ENCODE data around the gene DGLUCY.

DNA sequence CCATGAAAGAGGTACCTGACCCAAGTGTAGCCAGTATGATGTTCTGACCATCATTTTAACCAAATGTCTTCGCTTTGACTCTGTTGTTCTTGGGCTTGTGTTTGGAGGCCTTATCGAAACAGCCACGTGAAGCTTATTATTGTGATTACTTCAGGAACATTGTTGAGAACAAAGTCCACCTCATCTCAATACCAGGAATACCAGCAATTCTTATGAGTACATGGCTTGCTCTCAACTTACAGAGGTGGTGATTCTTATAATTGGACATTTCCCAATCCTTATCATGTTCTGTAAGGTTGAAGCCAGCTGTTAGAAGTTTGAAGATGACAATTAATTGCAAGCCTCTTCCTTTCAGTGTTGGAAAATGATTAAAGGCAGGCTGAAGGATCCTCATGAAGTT is 31.6 kb upstream of the DGLUCY start:
- TF ChIP-seq, protein P1, sequence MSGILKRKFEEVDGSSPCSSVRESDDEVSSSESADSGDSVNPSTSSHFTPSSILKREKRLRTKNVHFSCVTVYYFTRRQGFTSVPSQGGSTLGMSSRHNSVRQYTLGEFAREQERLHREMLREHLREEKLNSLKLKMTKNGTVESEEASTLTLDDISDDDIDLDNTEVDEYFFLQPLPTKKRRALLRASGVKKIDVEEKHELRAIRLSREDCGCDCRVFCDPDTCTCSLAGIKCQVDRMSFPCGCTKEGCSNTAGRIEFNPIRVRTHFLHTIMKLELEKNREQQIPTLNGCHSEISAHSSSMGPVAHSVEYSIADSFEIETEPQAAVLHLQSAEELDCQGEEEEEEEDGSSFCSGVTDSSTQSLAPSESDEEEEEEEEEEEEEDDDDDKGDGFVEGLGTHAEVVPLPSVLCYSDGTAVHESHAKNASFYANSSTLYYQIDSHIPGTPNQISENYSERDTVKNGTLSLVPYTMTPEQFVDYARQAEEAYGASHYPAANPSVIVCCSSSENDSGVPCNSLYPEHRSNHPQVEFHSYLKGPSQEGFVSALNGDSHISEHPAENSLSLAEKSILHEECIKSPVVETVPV (CRISPR knock-in tag; IDR thresholded peaks at IDR 0.05): no peak
- TF ChIP-seq TCF4 (CRISPR knock-in tag; IDR thresholded peaks at IDR 0.05; ENCODE audit: borderline replicate concordance) (no peak), ZFP3 (CRISPR knock-in tag; IDR thresholded peaks at IDR 0.05) (no peak), CSDC2 (CRISPR knock-in tag; IDR thresholded peaks at IDR 0.05) (no peak), ZNF8 (CRISPR knock-in tag; IDR thresholded peaks at IDR 0.05) (no peak)
- TF ChIP-seq, protein P2, sequence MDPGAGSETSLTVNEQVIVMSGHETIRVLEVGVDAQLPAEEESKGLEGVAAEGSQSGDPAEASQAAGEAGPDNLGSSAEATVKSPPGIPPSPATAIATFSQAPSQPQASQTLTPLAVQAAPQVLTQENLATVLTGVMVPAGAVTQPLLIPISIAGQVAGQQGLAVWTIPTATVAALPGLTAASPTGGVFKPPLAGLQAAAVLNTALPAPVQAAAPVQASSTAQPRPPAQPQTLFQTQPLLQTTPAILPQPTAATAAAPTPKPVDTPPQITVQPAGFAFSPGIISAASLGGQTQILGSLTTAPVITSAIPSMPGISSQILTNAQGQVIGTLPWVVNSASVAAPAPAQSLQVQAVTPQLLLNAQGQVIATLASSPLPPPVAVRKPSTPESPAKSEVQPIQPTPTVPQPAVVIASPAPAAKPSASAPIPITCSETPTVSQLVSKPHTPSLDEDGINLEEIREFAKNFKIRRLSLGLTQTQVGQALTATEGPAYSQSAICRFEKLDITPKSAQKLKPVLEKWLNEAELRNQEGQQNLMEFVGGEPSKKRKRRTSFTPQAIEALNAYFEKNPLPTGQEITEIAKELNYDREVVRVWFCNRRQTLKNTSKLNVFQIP (CRISPR knock-in tag; IDR thresholded peaks at IDR 0.05; ENCODE audit: borderline replicate concordance, low read depth): no peak

All from SK-N-SH treated with all-trans-retinoic acid at 6 μM for 48 hours (cell line).